B cell (primary cell): ENCODE data around the gene GTPBP6. TPM values are rescaled to one million over a fixed set of nuclear protein-coding genes. Genes with fewer than 3 reads are reported as not detected.

Experiments used
- ATAC-seq: fragments of 200-7000 bp; cut with Tn5 transposase; one replicate; pipeline ENCODE4 v1.10.0; 2021; ENCODE audit warnings: low read depth, mild to moderate bottlenecking, moderate number of reproducible peaks, moderate library complexity
- CTCF ChIA-PET: fragments of 350-600 bp; sonication (Branson Sonifier 250); formaldehyde crosslinking; loops from one replicate; lab custom pipeline; 2021; ENCODE audit warnings: antibody characterized with exemption, inconsistent platforms; lab: Charles Lee
- POLR2A ChIA-PET: fragments of 350-600 bp; sonication (Branson Sonifier 250); formaldehyde crosslinking; loops from one replicate; lab custom pipeline; 2021; ENCODE audit warnings: antibody characterized with exemption; lab: Charles Lee
- DNase-seq: peaks from one replicate; pipeline ENCODE4 v3.0.0; 2013
- H2AFZ ChIP-seq: 2 replicates; pipeline ENCODE4 v1.6.1; 2012; ENCODE audit warnings: mild to moderate bottlenecking, low read depth, low read length; ENCODE audit not compliant: insufficient read depth, poor library complexity, severe bottlenecking
- H3K27ac ChIP-seq, 2 donors: 1 replicate in 1 of 2; 2 replicates in 1 of 2; pipeline ENCODE4 v1.5.1; 2012 to 2013; ENCODE audit warnings: low read length in 2 of 2, mild to moderate bottlenecking in 2 of 2, moderate library complexity in 1 of 2
- H3K27me3 ChIP-seq, 4 experiments: fragments of 200-600 bp in 1 of 4; sonication (generic) in 1 of 4; replicated peaks in 1 of 4; 1 replicate in 2 of 4; 2 replicates in 2 of 4; pipeline versions ENCODE4 v1.6.1 to v1.7.0; 2013 to 2016; ENCODE audit warnings: low read length in 3 of 4, mild to moderate bottlenecking in 2 of 4, mixed read lengths in 1 of 4, moderate library complexity in 1 of 4; ENCODE audit not compliant: insufficient read depth in 4 of 4, control insufficient read depth in 3 of 4; ENCODE audit errors: control extremely low read depth in 1 of 4
- H3K36me3 ChIP-seq, 2 experiments: replicated peaks in 1 of 2; 1 replicate in 1 of 2; 2 replicates in 1 of 2; pipeline versions ENCODE4 v1.6.1 to v1.7.1; 2013; ENCODE audit warnings: low read length in 1 of 2; ENCODE audit not compliant: insufficient read depth in 2 of 2, control insufficient read depth in 1 of 2; ENCODE audit errors: control extremely low read depth in 1 of 2, extremely low read depth in 1 of 2
- H3K4me1 ChIP-seq, 2 donors: fragments of 200-600 bp in 1 of 2; sonication (generic) in 1 of 2; 1 replicate in 1 of 2; 2 replicates in 1 of 2; pipeline versions ENCODE4 v1.5.1 to v1.6.1; 2013 to 2017; ENCODE audit warnings: low read length in 2 of 2; ENCODE audit not compliant: control insufficient read depth in 2 of 2, insufficient read depth in 2 of 2
- H3K4me2 ChIP-seq: replicated peaks from 2 replicates; pipeline ENCODE3; 2012; ENCODE audit warnings: mild to moderate bottlenecking, low read depth, low read length; ENCODE audit not compliant: poor library complexity, severe bottlenecking
- H3K4me3 ChIP-seq, 5 experiments: fragments of 200-600 bp in 1 of 5; sonication (generic) in 1 of 5; 1 replicate in 3 of 5; 2 replicates in 2 of 5; pipeline versions ENCODE4 v1.5.1 to v1.7.0; 2011 to 2016; ENCODE audit warnings: low read length in 4 of 5, mild to moderate bottlenecking in 4 of 5, low read depth in 2 of 5, control low read depth in 1 of 5, moderate library complexity in 1 of 5; ENCODE audit not compliant: insufficient read depth in 1 of 5; ENCODE audit errors: control extremely low read depth in 1 of 5, extremely low read depth in 1 of 5
- H3K79me2 ChIP-seq: fragments of 200-600 bp; sonication (generic); one replicate; pipeline ENCODE4 v1.6.0; 2016; ENCODE audit warnings: low read length; ENCODE audit not compliant: control insufficient read depth, insufficient read depth
- H3K9ac ChIP-seq: fragments of 200-600 bp; sonication (generic); 2 replicates; pipeline ENCODE4 v1.6.1; 2017; ENCODE audit warnings: mild to moderate bottlenecking, low read length, moderate library complexity
- H3K9me3 ChIP-seq, 3 donors: one replicate each; pipeline versions ENCODE4 v1.6.1 to v1.7.1; 2013; ENCODE audit warnings: low read length in 2 of 3; ENCODE audit not compliant: control insufficient read depth in 2 of 3, insufficient read depth in 1 of 3; ENCODE audit errors: control extremely low read depth in 1 of 3
- H4K20me1 ChIP-seq: 2 replicates; pipeline ENCODE4 v1.6.0; 2012; ENCODE audit warnings: mild to moderate bottlenecking, low read length; ENCODE audit not compliant: insufficient read depth, control insufficient read depth, poor library complexity, severe bottlenecking
- H3K27ac Mint-ChIP-seq: one replicate; pipeline ENCODE4 v1.8.0; 2021; ENCODE audit warnings: mixed read lengths
- H3K27me3 Mint-ChIP-seq: one replicate; pipeline ENCODE4 v1.8.0; 2021; ENCODE audit warnings: mixed read lengths
- H3K4me1 Mint-ChIP-seq: one replicate; pipeline ENCODE4 v1.8.0; 2021; ENCODE audit warnings: mixed read lengths
- H3K4me3 Mint-ChIP-seq: one replicate; pipeline ENCODE4 v1.8.0; 2021; ENCODE audit warnings: mixed read lengths
- H3K9me3 Mint-ChIP-seq: one replicate; pipeline ENCODE4 v1.8.0; 2022; ENCODE audit warnings: mixed read lengths; ENCODE audit not compliant: insufficient read depth
- EZH2 ChIP-seq: IDR thresholded peaks from 2 replicates; pipeline ENCODE4 v1.6.1; 2012; ENCODE audit warnings: borderline replicate concordance, low read depth, mild to moderate bottlenecking, moderate library complexity, low read length; ENCODE audit not compliant: insufficient read depth, poor library complexity, severe bottlenecking
- WGBS: methylation state at CpG from one replicate; pipeline ENCODE4 v1.1.5; 2013; ENCODE audit warnings: missing lambda C conversion rate; ENCODE audit not compliant: insufficient coverage; 5-methylcytosine and 5-hydroxymethylcytosine counted together
- intact Hi-C: fragments of 100-400 bp; cut with micrococcal nuclease; formaldehyde crosslinking; loops from one replicate; pipeline ENCODE4 v1.10.0; 2022
- polyA plus RNA-seq: library from polyadenylated mRNA; depleted of rRNA; stranded (reverse); fragments of >200 nt; gene quantifications from 2 replicates; pipeline ENCODE4 v1.2.3, GENCODE V29; 2012
- total RNA-seq, 2 donors: library from RNA; stranded (reverse); fragments of 120-200 nt in 1 of 2; gene quantifications; 1 replicate in 1 of 2; 2 replicates in 1 of 2; pipeline versions ENCODE4 v1.2.3 to v1.2.4, GENCODE V29; 2013 to 2022
- TF ChIP-seq, protein P1 (sequence below): fragments of 200-600 bp; IDR thresholded peaks from one replicate; pipeline ENCODE4 v1.8.0; 2022; ENCODE audit warnings: antibody characterized with exemption, mild to moderate bottlenecking

GTPBP6 gene
- total and polyA plus RNA-seq, 2 donors (not counting 1 experiment from before 2014, with no cell fraction given) = 72.9 to 82.9 TPM

DNA sequence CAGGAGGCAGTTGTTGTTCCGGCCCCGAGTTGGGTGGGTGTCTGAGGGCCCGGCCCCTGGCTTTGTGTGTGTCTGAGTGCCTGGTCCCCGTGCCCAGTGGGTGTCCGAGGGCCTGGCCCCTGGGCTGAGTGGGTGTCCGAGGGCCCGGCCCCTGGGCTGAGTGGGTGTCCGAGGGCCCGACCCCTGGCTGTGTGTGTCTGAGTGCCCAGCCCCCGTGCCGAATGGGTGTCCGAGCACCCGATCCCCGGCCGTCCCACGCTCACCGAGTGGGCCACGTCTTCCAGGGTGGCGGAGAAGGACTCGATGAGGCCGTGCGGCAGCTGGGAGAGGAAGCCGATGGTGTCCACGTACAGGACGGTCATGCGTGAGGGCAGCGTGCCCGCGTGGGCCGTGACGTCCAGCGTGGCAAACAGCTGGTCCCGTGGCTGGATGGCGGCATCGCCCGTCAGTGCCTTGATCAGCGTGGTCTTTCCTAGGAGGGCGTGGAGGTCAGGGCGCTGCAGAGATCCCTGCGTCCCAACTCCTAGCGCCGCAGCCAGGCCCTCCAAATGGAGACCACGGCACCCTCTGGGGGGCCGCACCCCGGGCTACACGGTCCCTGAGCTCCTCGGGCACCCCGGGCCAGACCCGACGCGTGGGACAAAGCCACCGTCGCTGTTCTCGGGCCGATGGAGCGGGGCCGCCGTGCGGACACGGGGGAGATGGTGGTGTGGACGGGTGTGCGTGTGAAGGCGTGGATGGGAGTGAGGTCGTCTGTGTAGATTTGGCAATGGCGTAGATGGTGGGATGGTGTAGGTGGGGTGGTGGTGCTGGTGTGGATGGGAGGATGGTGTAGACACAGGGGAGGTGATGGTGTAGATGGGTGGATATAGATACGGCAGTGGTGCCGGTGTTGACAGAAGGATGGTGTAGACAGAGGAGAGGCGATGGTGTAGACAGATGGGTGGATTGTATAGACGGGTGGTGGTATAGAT, 7.2 kb downstream of the GTPBP6 start:
- H3K79me2 ChIP-seq = peaks cover 3% of the 10 kb centered on the region
- 94% methylated on average over 69 of the region's 69 CpGs for WGBS
- no peak overlapping the region for H2AFZ ChIP-seq
- ChIA-PET CTCF (no interaction called here), POLR2A (no interaction called here)
- ATAC-seq (no peak), DNase-seq (no peak)
- TF ChIP-seq, protein P1, sequence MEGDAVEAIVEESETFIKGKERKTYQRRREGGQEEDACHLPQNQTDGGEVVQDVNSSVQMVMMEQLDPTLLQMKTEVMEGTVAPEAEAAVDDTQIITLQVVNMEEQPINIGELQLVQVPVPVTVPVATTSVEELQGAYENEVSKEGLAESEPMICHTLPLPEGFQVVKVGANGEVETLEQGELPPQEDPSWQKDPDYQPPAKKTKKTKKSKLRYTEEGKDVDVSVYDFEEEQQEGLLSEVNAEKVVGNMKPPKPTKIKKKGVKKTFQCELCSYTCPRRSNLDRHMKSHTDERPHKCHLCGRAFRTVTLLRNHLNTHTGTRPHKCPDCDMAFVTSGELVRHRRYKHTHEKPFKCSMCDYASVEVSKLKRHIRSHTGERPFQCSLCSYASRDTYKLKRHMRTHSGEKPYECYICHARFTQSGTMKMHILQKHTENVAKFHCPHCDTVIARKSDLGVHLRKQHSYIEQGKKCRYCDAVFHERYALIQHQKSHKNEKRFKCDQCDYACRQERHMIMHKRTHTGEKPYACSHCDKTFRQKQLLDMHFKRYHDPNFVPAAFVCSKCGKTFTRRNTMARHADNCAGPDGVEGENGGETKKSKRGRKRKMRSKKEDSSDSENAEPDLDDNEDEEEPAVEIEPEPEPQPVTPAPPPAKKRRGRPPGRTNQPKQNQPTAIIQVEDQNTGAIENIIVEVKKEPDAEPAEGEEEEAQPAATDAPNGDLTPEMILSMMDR = no peak
- no peak for TF ChIP-seq EZH2
- intact Hi-C loops = no loop called here
- peaks cover 0 to 9% (median 0%) of the 10 kb centered on the region in 3 donors for H3K9me3 ChIP-seq
- H3K4me2 ChIP-seq = no peak overlapping the region
- no peaks in the 10 kb centered on the region for H3K27me3 ChIP-seq
- no peak overlapping the region for H3K27ac ChIP-seq
- no peak overlapping the region for H3K4me3 ChIP-seq
- no peaks in the 10 kb centered on the region for H3K4me1 ChIP-seq
- Mint-ChIP-seq H3K27me3 (no peaks in the 10 kb centered on the region), H3K4me3 (no peak overlapping the region), H3K9me3 (no peaks in the 10 kb centered on the region), H3K27ac (no peak overlapping the region), H3K4me1 (no peaks in the 10 kb centered on the region)
- H4K20me1 ChIP-seq = peaks cover 4% of the 10 kb centered on the region
- H3K9ac ChIP-seq = no peak overlapping the region
- peaks cover 7 to 71% of the 10 kb centered on the region in 2 experiments for H3K36me3 ChIP-seq

DNA sequence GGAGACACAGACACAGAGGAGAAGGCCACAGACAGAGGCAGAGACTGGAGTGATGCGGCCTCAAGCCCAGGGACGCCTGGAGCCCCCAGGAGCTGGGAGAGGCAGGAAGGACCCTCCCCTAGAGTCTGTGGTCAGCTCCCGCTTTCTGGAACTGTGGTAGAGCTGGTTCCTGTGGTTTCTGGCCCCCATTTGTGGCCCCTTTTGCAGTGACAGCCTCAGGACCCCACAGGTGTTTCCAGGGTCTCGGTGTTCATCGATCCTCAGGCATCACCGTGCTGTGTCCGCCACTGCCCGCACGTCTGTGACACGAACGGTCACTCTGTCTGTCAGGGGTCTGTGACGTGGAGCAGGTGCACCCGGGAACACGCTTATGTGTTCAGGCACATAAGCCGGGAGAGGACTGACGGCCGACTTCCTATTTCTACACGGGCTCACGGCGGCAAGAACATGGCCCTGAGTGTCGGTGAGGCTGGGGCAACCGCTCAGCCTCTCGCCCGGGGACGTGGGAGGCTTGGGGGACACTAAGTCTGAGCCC, 7.9 kb downstream of the GTPBP6 start:
- peaks cover 0 to 12% (median 0%) of the 10 kb centered on the region in 3 donors for H3K9me3 ChIP-seq
- no peaks in the 10 kb centered on the region for H3K27me3 ChIP-seq
- no peaks in the 10 kb centered on the region for H3K4me1 Mint-ChIP-seq
- H4K20me1 ChIP-seq = no peaks in the 10 kb centered on the region
- no peak overlapping the region for H3K9ac ChIP-seq
- TF ChIP-seq, protein P1 = no peak
- TF ChIP-seq EZH2 = no peak
- H3K36me3 ChIP-seq = peaks cover 7 to 79% of the 10 kb centered on the region in 2 experiments
- ATAC-seq (no peak), DNase-seq (no peak)
- no peak overlapping the region for H3K4me3 ChIP-seq
- H3K4me1 ChIP-seq = no peaks in the 10 kb centered on the region
- no peaks in the 10 kb centered on the region for H3K9me3 Mint-ChIP-seq
- no peak overlapping the region for H3K27ac Mint-ChIP-seq
- intact Hi-C loops = no loop called here
- 92% methylated on average over 23 of the region's 25 CpGs for WGBS
- H2AFZ ChIP-seq = no peak overlapping the region
- ChIA-PET POLR2A (no interaction called here), CTCF (no interaction called here)
- no peak overlapping the region for H3K4me3 Mint-ChIP-seq
- H3K27me3 Mint-ChIP-seq = no peaks in the 10 kb centered on the region
- peaks cover 3% of the 10 kb centered on the region for H3K79me2 ChIP-seq
- no peak overlapping the region for H3K27ac ChIP-seq
- no peak overlapping the region for H3K4me2 ChIP-seq
